H1 (cell line): ENCODE results near the gene TPO. TPM values are rescaled to one million over a fixed set of nuclear protein-coding genes. Genes with fewer than 3 reads are reported as not detected.

Experiments
- CTCF ChIA-PET: fragments of 300-600 bp; sonication (Branson Sonifier 250); formaldehyde crosslinking; loops from one replicate; lab custom pipeline; 2021; ENCODE audit not compliant: partially characterized antibody; lab: Charles Lee
- POLR2A ChIA-PET: fragments of 300-600 bp; sonication (Branson Sonifier 250); formaldehyde crosslinking; loops from one replicate; lab custom pipeline; 2021; ENCODE audit warnings: inconsistent platforms; ENCODE audit not compliant: partially characterized antibody; lab: Charles Lee
- DNase-seq, 2 experiments: peaks; one replicate each; pipeline versions ENCODE4 v3.0.0 to v3.0.0-alpha.2; 2010 to 2022; ENCODE audit warnings: low spot score in 2 of 2, low read depth in 1 of 2, mixed read lengths in 1 of 2
- FAIRE-seq: peaks from 2 replicates; lab custom pipeline; 2011; peaks lifted over from hg19 to GRCh38; lab: Jason Lieb, UNC
- H2AFZ ChIP-seq: 2 replicates; pipeline ENCODE4 v1.8.1; 2012; ENCODE audit warnings: low read length, inconsistent platforms
- H2AK5ac ChIP-seq: 2 replicates; pipeline ENCODE4 v1.6.1; 2013; ENCODE audit warnings: low read depth, low read length
- H2BK120ac ChIP-seq: replicated peaks from 2 replicates; pipeline ENCODE3; 2013; ENCODE audit warnings: low read depth, low read length, inconsistent platforms
- H2BK12ac ChIP-seq: 2 replicates; pipeline ENCODE4 v1.6.1; 2013; ENCODE audit warnings: low read depth, low read length
- H2BK15ac ChIP-seq: 2 replicates; pipeline ENCODE4 v1.6.1; 2013; ENCODE audit warnings: low read length
- H2BK20ac ChIP-seq: 2 replicates; pipeline ENCODE4 v1.6.1; 2013; ENCODE audit warnings: low read length
- H2BK5ac ChIP-seq: 2 replicates; pipeline ENCODE4 v1.6.1; 2013; ENCODE audit warnings: low read depth, low read length
- H3K14ac ChIP-seq: 2 replicates; pipeline ENCODE4 v1.6.1; 2013; ENCODE audit warnings: inconsistent platforms; ENCODE audit not compliant: insufficient read length
- H3K18ac ChIP-seq: 2 replicates; pipeline ENCODE4 v1.6.1; 2013; ENCODE audit warnings: low read length; ENCODE audit errors: extremely low read depth
- H3K23ac ChIP-seq: 2 replicates; pipeline ENCODE4 v1.6.1; 2013; ENCODE audit warnings: inconsistent platforms; ENCODE audit not compliant: insufficient read length
- H3K23me2 ChIP-seq: 2 replicates; pipeline ENCODE4 v1.6.1; 2013; ENCODE audit warnings: low read depth, low read length
- H3K27ac ChIP-seq: 2 replicates; pipeline ENCODE4 v1.6.1; 2011; ENCODE audit warnings: low read depth, low read length, inconsistent platforms
- H3K27me3 ChIP-seq, 4 experiments: replicated peaks in 1 of 4; 1 replicate in 1 of 4; 2 replicates in 3 of 4; pipeline versions ENCODE4 v1.6.1 to v1.8.1; 2011 to 2013; ENCODE audit warnings: low read length in 3 of 4, mild to moderate bottlenecking in 3 of 4, inconsistent platforms in 2 of 4, mixed read lengths in 2 of 4, moderate library complexity in 1 of 4; ENCODE audit not compliant: control insufficient read depth in 3 of 4, insufficient read depth in 3 of 4; ENCODE audit errors: extremely low read depth in 1 of 4
- H3K36me3 ChIP-seq, 4 experiments: 2 replicates each; pipeline versions ENCODE4 v1.6.1 to v1.8.1; 2011 to 2013; ENCODE audit warnings: mild to moderate bottlenecking in 4 of 4, low read length in 3 of 4, moderate library complexity in 2 of 4, control low read depth in 1 of 4, inconsistent platforms in 1 of 4; ENCODE audit not compliant: insufficient read depth in 4 of 4, control insufficient read depth in 2 of 4
- H3K4ac ChIP-seq: replicated peaks from 2 replicates; pipeline ENCODE3; 2013; ENCODE audit warnings: low read length, low read depth, mixed read lengths, inconsistent platforms; ENCODE audit not compliant: insufficient read length
- H3K4me1 ChIP-seq, 4 experiments: replicated peaks in 1 of 4; 1 replicate in 1 of 4; 2 replicates in 3 of 4; pipeline versions ENCODE4 v1.6.1 to v1.8.1; 2011 to 2013; ENCODE audit warnings: low read length in 3 of 4, inconsistent platforms in 2 of 4, mixed read lengths in 1 of 4; ENCODE audit not compliant: insufficient read depth in 4 of 4, control insufficient read depth in 3 of 4
- H3K4me2 ChIP-seq, 2 experiments: 2 replicates each; pipeline versions ENCODE4 v1.6.1 to v1.8.1; 2011 to 2013; ENCODE audit warnings: low read depth in 2 of 2, low read length in 2 of 2, control low read depth in 1 of 2, inconsistent platforms in 1 of 2, mild to moderate bottlenecking in 1 of 2; ENCODE audit not compliant: insufficient read depth in 1 of 2
- H3K4me3 ChIP-seq, 4 experiments: fragments of 200-600, 300-600 bp in 1 of 4; sonication (generic), shearing (Covaris generic), sonication (Bioruptor Twin) in 1 of 4; 2 replicates each; pipeline versions ENCODE4 v1.5.1 to v1.8.1; 2011 to 2016; ENCODE audit warnings: low read length in 4 of 4, low read depth in 3 of 4, control low read depth in 2 of 4, inconsistent platforms in 2 of 4, mild to moderate bottlenecking in 2 of 4, mixed read lengths in 1 of 4, moderate library complexity in 1 of 4; ENCODE audit not compliant: insufficient read depth in 2 of 4; ENCODE audit errors: extremely low read depth in 1 of 4
- H3K56ac ChIP-seq: replicated peaks from 2 replicates; pipeline ENCODE3; 2013; ENCODE audit warnings: low read depth, mild to moderate bottlenecking, mixed read lengths, low read length, inconsistent platforms; ENCODE audit not compliant: insufficient read length
- H3K79me1 ChIP-seq: 2 replicates; pipeline ENCODE4 v1.6.1; 2013; ENCODE audit warnings: low read depth, low read length, control low read depth
- H3K79me2 ChIP-seq, 2 experiments: 2 replicates each; pipeline versions ENCODE4 v1.6.1 to v1.8.1; 2012 to 2013; ENCODE audit warnings: low read length in 2 of 2, mild to moderate bottlenecking in 2 of 2, inconsistent platforms in 1 of 2; ENCODE audit not compliant: insufficient read depth in 2 of 2, control insufficient read depth in 1 of 2
- H3K9ac ChIP-seq, 4 experiments: replicated peaks in 1 of 4; 1 replicate in 1 of 4; 2 replicates in 3 of 4; pipeline versions ENCODE4 v1.6.1 to v1.8.1; 2011 to 2013; ENCODE audit warnings: low read depth in 3 of 4, low read length in 3 of 4, control low read depth in 2 of 4, mild to moderate bottlenecking in 2 of 4, moderate library complexity in 2 of 4, inconsistent platforms in 1 of 4; ENCODE audit errors: extremely low read depth in 1 of 4
- H3K9me3 ChIP-seq, 2 experiments: 2 replicates each; pipeline versions ENCODE4 v1.6.1 to v1.8.1; 2012 to 2013; ENCODE audit warnings: mild to moderate bottlenecking in 2 of 2, moderate library complexity in 2 of 2, control low read depth in 1 of 2, inconsistent platforms in 1 of 2, low read depth in 1 of 2, low read length in 1 of 2, mixed read lengths in 1 of 2; ENCODE audit not compliant: insufficient read depth in 2 of 2
- H4K20me1 ChIP-seq, 2 experiments: replicated peaks in 1 of 2; 2 replicates each; pipeline versions ENCODE3 to v1.8.1; 2011 to 2013; ENCODE audit warnings: inconsistent platforms in 2 of 2, low read length in 2 of 2, mild to moderate bottlenecking in 1 of 2; ENCODE audit not compliant: insufficient read depth in 2 of 2, control insufficient read depth in 1 of 2
- H4K5ac ChIP-seq: 2 replicates; pipeline ENCODE4 v1.6.1; 2013; ENCODE audit warnings: low read length, low read depth, mixed read lengths, inconsistent platforms; ENCODE audit not compliant: insufficient read length
- H4K8ac ChIP-seq: 2 replicates; pipeline ENCODE4 v1.8.0; 2013; ENCODE audit warnings: mild to moderate bottlenecking, moderate library complexity, low read length, inconsistent platforms; ENCODE audit not compliant: insufficient read depth; ENCODE audit errors: extremely low read depth
- H4K91ac ChIP-seq: replicated peaks from 2 replicates; pipeline ENCODE3; 2013; ENCODE audit warnings: low read length, mixed read lengths, inconsistent platforms; ENCODE audit not compliant: insufficient read length
- CTBP2 ChIP-seq: IDR thresholded peaks from 2 replicates; pipeline ENCODE4 v1.7.0; 2011; ENCODE audit warnings: borderline replicate concordance, mild to moderate bottlenecking, moderate library complexity, mixed read lengths, low read length; ENCODE audit not compliant: insufficient read depth, insufficient read length
- EZH2 ChIP-seq: fragments of 200-600 bp; sonication (generic); IDR thresholded peaks from 2 replicates; pipeline ENCODE4 v1.7.1; 2012; ENCODE audit warnings: low read depth, mild to moderate bottlenecking, moderate library complexity, low read length, inconsistent platforms; ENCODE audit not compliant: severe bottlenecking
- KDM5A ChIP-seq: fragments of 200-600 bp; IDR thresholded peaks from 2 replicates; pipeline ENCODE4 v1.7.1; 2012; ENCODE audit warnings: mild to moderate bottlenecking, low read length, inconsistent platforms, mixed read lengths
- POLR2A ChIP-seq, 2 experiments: IDR thresholded peaks; 1 replicate in 1 of 2; 2 replicates in 1 of 2; pipeline ENCODE4 v1.6.1; 2011; ENCODE audit warnings: low read depth in 2 of 2, low read length in 2 of 2, mild to moderate bottlenecking in 2 of 2; ENCODE audit errors: control extremely low read depth in 1 of 2
- RBBP5 ChIP-seq: IDR thresholded peaks from 2 replicates; pipeline ENCODE4 v1.7.1; 2012; ENCODE audit warnings: low read depth, mild to moderate bottlenecking, inconsistent platforms, low read length, moderate library complexity, borderline replicate concordance
- SP2 ChIP-seq: IDR thresholded peaks from 2 replicates; pipeline ENCODE4 v1.6.1; 2012; ENCODE audit warnings: mild to moderate bottlenecking, low read length, inconsistent platforms
- SRF ChIP-seq: IDR thresholded peaks from 2 replicates; pipeline ENCODE4 v1.6.1; 2011; ENCODE audit warnings: mild to moderate bottlenecking, low read depth, low read length, moderate library complexity
- WGBS, 2 experiments: shearing (Covaris generic) in 1 of 2; methylation state at CpG; one replicate each; pipeline versions ENCODE4 v1.1.6 to v1.1.7; 2013 to 2015; ENCODE audit warnings: low lambda C conversion rate in 2 of 2, mixed read lengths in 2 of 2, inconsistent platforms in 1 of 2, low coverage in 1 of 2, missing lambda C conversion rate in 1 of 2; ENCODE audit not compliant: insufficient replicate concordance in 2 of 2, insufficient coverage in 1 of 2, insufficient read length in 1 of 2; ENCODE audit errors: extremely low coverage in 1 of 2, missing lambda C conversion rate in 1 of 2; 5-methylcytosine and 5-hydroxymethylcytosine counted together
- polyA plus RNA-seq, 7 experiments: library from polyadenylated mRNA; depleted of rRNA in 3 of 7; stranded (reverse) in 5 of 7; unstranded in 2 of 7; fragments of >200 nt in 5 of 7; fragments of 200-250 nt in 2 of 7; gene quantifications; 1 replicate in 5 of 7; 2 replicates in 1 of 7; 4 replicates in 1 of 7; pipeline versions ENCODE4 v1.2.1 to v1.2.3, GENCODE V29; 2011 to 2013; ENCODE audit warnings: missing spikeins in 2 of 7, mixed read lengths in 2 of 7
- total RNA-seq: library from RNA; stranded (reverse); fragmentation: NEBNext Ultra II Directional; extraction: Animal tissue kit (Norgen Biotek cat#: 25700); gene quantifications from 2 replicates; pipeline ENCODE4 v1.2.1, GENCODE V29; 2021

Gene TPO
- total and polyA plus RNA-seq, 2 of the 8 experiments (the other 6 are each of a cell fraction or from before 2014, with no cell fraction given) = not detected

DNA sequence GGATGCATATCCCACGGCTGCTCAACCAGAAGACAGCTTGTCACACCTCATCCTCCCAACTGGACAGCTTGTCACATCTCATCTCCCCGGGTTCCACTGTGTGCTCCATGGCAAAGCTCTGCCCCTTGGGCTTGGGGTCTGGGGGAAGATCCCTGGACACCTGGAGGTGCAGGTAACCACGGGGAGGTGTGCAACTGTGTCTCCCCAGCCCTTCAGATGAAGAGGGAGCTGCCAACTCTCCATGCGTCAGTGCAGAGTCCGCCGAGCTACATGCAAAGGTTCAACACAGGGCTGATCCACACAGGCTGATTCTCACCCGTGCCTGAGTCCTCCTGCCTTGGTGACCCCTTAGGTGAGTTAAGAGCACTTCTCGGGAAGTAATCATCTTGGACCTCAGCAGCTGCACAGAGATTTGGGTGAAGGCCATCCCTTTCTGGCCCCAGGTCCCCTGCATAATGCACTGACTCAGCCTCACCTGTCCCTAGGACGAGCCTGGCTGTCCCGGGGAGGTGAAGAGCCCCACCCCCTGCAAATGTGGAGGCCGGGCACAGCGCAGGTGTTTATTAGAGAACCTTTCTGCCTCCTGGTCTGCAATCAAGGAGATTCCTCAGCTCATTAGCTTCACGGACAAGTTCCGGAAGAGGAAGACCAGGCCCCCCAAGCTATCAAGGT lies 173.1 kb downstream of the TPO start:
- Histone ChIP-seq H3K18ac (no peak overlapping the region), H3K23ac (no peak overlapping the region), H3K36me3 (no peaks in the 10 kb centered on the region), H3K56ac (no peak overlapping the region), H4K20me1 (no peaks in the 10 kb centered on the region), H4K91ac (no peak overlapping the region), H3K9ac (no peak overlapping the region), H2BK12ac (no peak overlapping the region), H3K23me2 (no peaks in the 10 kb centered on the region), H2BK120ac (no peak overlapping the region), H3K79me2 (no peaks in the 10 kb centered on the region), H2BK20ac (no peak overlapping the region), H3K4me1 (peaks cover 0 to 12% (median 2%) of the 10 kb centered on the region in 4 experiments; a peak in 5 of 7 replicates), H3K9me3 (no peaks in the 10 kb centered on the region; a peak in 1 of 4 replicates), H3K4me3 (no peak overlapping the region), H2AK5ac (no peak overlapping the region), H3K4ac (no peak overlapping the region), H4K5ac (no peak overlapping the region), H3K4me2 (no peak overlapping the region), H2BK5ac (no peak overlapping the region), H3K14ac (no peak overlapping the region), H3K27me3 (no peaks in the 10 kb centered on the region), H2BK15ac (no peak overlapping the region), H3K79me1 (no peaks in the 10 kb centered on the region), H3K27ac (no peak overlapping the region), H4K8ac (no peak overlapping the region; the same call in 1 of the 2 replicates), H2AFZ (no peak overlapping the region)
- CTCF ChIA-PET = interaction anchor here (0.8 to 3.3 kb wide), 9 partner anchors 8 to 301 kb away, joined by 3 to 14 read pairs (median 3); no protein-coding TSS in a partner anchor
- POLR2A ChIA-PET = interaction anchor here (0.7 to 1.3 kb wide), 4 partner anchors 28 to 56 kb away, joined by 3 to 7 read pairs (median 3); no protein-coding TSS in a partner anchor
- DNase-seq (no peak), FAIRE-seq (no peak)
- TF ChIP-seq SP2 (no peak), KDM5A (no peak), EZH2 (no peak), RBBP5 (no peak), CTBP2 (no peak), SRF (no peak), POLR2A (IDR thresholded peaks at IDR 0.05; ENCODE audit: control extremely low read depth in 1 of 2, low read depth in 2 of 2, low read length in 2 of 2) (no peak)
- WGBS, 2 experiments = 90% methylated on average over 14 of the region's 14 CpGs; no CpG with 5 or more reads in 1 of the 2 experiments
